Small intestine (tissue), 7 donors: ENCODE data around the gene GALNT14. TPM values are rescaled to one million over a fixed set of nuclear protein-coding genes. Genes with fewer than 3 reads are reported as not detected.

Source experiments
- DNase-seq, 2 donors: peaks; one replicate each; pipeline versions ENCODE4 v3.0.0 to v3.0.0-alpha.2; 2013
- FAIRE-seq: peaks from 2 replicates; lab custom pipeline; 2012; peaks lifted over from hg19 to GRCh38; lab: Jason Lieb, UNC
- H3K27ac ChIP-seq, 3 donors: one replicate each; pipeline ENCODE4 v1.5.1; 2013; ENCODE audit warnings: low read length in 2 of 3, mild to moderate bottlenecking in 2 of 3, control low read depth in 1 of 3, inconsistent platforms in 1 of 3, low read depth in 1 of 3, moderate library complexity in 1 of 3
- H3K27me3 ChIP-seq, 3 donors: one replicate each; pipeline ENCODE4 v1.6.1; 2013; ENCODE audit warnings: low read length in 3 of 3, inconsistent platforms in 1 of 3; ENCODE audit not compliant: control insufficient read depth in 3 of 3, insufficient read depth in 3 of 3
- H3K36me3 ChIP-seq, 3 donors: one replicate each; pipeline ENCODE4 v1.6.1; 2013; ENCODE audit warnings: low read length in 3 of 3, inconsistent platforms in 1 of 3, low read depth in 1 of 3, mild to moderate bottlenecking in 1 of 3, moderate library complexity in 1 of 3; ENCODE audit not compliant: control insufficient read depth in 3 of 3, insufficient read depth in 2 of 3
- H3K4me1 ChIP-seq, 3 donors: one replicate each; pipeline ENCODE4 v1.6.1; 2013; ENCODE audit warnings: low read length in 2 of 3, inconsistent platforms in 1 of 3, low read depth in 1 of 3, mild to moderate bottlenecking in 1 of 3, moderate library complexity in 1 of 3; ENCODE audit not compliant: control insufficient read depth in 3 of 3, insufficient read depth in 2 of 3
- H3K4me3 ChIP-seq, 3 donors: one replicate each; pipeline ENCODE4 v1.5.1; 2013; ENCODE audit warnings: low read length in 3 of 3, control low read depth in 1 of 3, inconsistent platforms in 1 of 3, low read depth in 1 of 3, mild to moderate bottlenecking in 1 of 3, moderate library complexity in 1 of 3
- H3K9me3 ChIP-seq, 2 donors: one replicate each; pipeline ENCODE4 v1.6.1; 2013; ENCODE audit warnings: low read depth in 1 of 2, low read length in 1 of 2; ENCODE audit not compliant: control insufficient read depth in 2 of 2, insufficient read depth in 1 of 2
- WGBS, 3 donors: extraction: QIAGEN DNeasy Blood & Tissue Kit; methylation state at CpG; one replicate each; pipeline ENCODE4 v1.1.7; 2013; 5-methylcytosine and 5-hydroxymethylcytosine counted together
- polyA plus RNA-seq, 4 donors: library from polyadenylated mRNA; stranded (reverse) in 3 of 4; unstranded in 1 of 4; fragments of 200-250 nt in 3 of 4; fragments of 120-200 nt in 1 of 4; gene quantifications; one replicate each; pipeline versions ENCODE4 v1.2.1 to v1.2.3, GENCODE V29; 2013
- donor health status: healthy with polysubstance abuse.
- donor health status: control.
- donor health status: control.
- donor health status: Bipolar disorder and iron deficiency.
- donor health status: healthy.

GALNT14 gene
- polyA plus RNA-seq, 4 donors = 0.24 to 8.2 (median 2.2) TPM; not detected in 1

DNA sequence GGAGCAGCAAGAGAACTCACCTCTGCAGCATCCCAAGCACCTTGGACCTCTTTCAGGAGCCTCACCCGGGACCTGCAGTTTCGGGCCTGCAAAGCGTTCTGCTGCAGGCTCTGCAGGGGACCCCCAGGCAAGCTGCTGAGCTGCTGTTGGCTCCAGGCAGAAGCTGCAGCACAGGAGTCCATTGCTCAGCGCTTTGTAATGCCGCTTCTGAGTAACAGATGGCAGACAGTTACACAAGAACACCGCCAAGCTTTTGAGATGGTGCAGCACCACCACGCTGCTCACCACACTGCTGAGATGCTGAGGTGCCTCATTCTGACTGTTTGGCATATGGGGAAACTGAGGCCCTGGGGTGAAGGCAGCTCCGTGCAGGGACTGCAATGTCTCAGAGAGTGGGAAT is 1.9 kb upstream of the GALNT14 start:
- FAIRE-seq (no peak), DNase-seq (no peak)
- H3K36me3 ChIP-seq = no peaks in the 10 kb centered on the region
- H3K4me1 ChIP-seq = peaks cover 0 to 2% (median 0%) of the 10 kb centered on the region in 3 donors
- peaks cover 0 to 44% (median 8%) of the 10 kb centered on the region in 3 donors for H3K27me3 ChIP-seq
- 90 to 95% (median 92%) methylated on average over 8 of the region's 8 CpGs for WGBS, 3 donors
- no peak overlapping the region for H3K27ac ChIP-seq
- no peaks in the 10 kb centered on the region for H3K9me3 ChIP-seq
- H3K4me3 ChIP-seq = no peak overlapping the region

DNA sequence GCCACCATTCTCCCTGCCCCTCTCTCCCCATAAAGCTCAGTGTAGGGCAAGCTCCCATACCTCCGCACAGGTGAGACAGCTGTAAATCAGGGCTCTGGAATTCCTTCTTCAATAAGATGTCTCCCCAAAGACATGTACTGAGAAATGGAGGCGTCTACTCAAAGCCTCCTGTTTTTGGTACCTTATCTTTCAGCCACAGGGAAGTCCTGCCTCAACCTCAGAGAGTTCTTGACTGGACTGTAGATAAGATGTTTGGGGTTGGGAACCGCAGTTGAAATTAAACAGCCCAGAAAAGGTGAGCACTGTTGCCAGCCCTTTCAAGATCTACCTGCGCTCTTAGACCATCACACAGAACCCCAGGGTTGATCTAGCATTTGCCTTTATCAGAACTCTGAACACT is 1.4 kb upstream of the GALNT14 start:
- Histone ChIP-seq H3K4me3 (no peak overlapping the region), H3K27me3 (peaks cover 0 to 47% (median 8%) of the 10 kb centered on the region in 3 donors), H3K4me1 (peaks cover 0 to 2% (median 0%) of the 10 kb centered on the region in 3 donors), H3K36me3 (no peaks in the 10 kb centered on the region), H3K9me3 (no peaks in the 10 kb centered on the region), H3K27ac (no peak overlapping the region)
- no peak for FAIRE-seq
- DNase-seq = no peak
- WGBS, 3 donors = 88 to 96% (median 92%) methylated on average over 4 of the region's 4 CpGs

DNA sequence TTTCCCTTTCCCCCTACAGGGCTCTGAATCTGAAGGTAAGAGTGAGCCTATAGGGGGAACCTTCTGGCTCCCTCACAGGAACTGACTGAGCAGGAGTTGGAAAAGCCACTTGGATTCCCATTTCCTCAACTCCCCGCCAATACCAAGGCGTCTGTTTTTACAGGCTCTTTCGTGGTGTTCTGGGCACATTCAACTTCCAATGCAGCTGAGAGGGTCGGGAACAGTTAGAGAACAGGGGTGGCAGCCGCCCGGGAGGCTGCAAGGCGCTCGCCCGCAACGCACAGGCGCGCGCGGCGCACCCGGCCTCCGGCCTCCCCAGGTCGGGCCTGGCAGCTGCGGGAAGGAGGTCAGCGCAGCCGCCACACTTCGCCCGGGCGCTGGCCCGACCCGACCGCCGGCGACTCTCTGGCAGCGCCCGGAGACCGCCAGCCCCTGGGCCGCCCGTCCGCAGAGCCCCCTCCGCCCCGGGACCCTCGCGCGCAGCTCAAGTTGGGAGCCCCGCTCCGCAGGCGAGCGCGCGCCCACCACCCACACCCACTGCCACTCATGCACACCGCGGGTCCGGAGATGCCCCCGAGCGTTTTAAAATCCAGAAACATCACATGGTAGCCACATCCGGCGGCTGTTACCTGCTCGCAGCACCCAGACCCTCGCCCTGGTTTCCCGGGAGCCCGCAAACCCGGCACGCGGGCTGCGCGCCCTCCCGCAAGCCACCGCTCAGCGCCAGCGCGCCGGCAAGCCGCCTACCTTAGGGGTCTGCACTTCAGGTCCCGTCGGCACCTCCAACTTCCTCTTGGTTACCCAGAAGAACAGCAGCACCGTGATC is 816 bp downstream of the GALNT14 start:
- peak overlapping the region in 2 of 3 donors; percentile 36 to 50 for H3K4me3 ChIP-seq
- H3K9me3 ChIP-seq = no peaks in the 10 kb centered on the region
- H3K27ac ChIP-seq = no peak overlapping the region
- DNase-seq (peak in 1 of 2 donors; percentile 43), FAIRE-seq (no peak)
- no peaks in the 10 kb centered on the region for H3K36me3 ChIP-seq
- peaks cover 0 to 2% (median 0%) of the 10 kb centered on the region in 3 donors for H3K4me1 ChIP-seq
- peaks cover 0 to 54% (median 8%) of the 10 kb centered on the region in 3 donors for H3K27me3 ChIP-seq
- 1 to 2% (median 1%) methylated on average over 55 to 72 of the region's 72 CpGs for WGBS, 3 donors

DNA sequence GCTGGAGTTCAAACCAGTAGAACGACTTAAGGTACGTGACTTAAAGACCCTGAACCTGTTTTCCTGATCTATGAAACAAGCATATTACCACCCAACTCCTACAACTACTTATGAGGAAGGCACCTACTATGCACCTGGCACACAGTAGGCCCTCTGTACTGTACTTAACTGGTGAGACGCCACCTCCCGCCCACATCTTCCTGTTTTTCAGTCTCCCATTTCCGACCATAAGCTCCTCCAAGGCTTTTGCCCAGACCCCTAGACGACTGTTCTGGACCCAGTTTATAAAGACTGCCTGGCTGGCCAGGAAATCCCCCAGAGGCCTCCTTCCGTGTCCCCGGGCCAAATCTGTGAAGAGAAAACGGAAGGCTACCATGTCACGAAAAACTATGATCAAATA is 1.5 kb downstream of the GALNT14 start:
- Histone ChIP-seq H3K36me3 (no peaks in the 10 kb centered on the region), H3K4me3 (no peak overlapping the region), H3K9me3 (no peaks in the 10 kb centered on the region), H3K4me1 (peaks cover 0 to 2% (median 0%) of the 10 kb centered on the region in 3 donors), H3K27me3 (peaks cover 0 to 54% (median 8%) of the 10 kb centered on the region in 3 donors), H3K27ac (no peak overlapping the region)
- 41 to 54% (median 45%) methylated on average over 10 of the region's 10 CpGs for WGBS, 3 donors
- FAIRE-seq (no peak), DNase-seq (peak in 1 of 2 donors; percentile 2)

DNA sequence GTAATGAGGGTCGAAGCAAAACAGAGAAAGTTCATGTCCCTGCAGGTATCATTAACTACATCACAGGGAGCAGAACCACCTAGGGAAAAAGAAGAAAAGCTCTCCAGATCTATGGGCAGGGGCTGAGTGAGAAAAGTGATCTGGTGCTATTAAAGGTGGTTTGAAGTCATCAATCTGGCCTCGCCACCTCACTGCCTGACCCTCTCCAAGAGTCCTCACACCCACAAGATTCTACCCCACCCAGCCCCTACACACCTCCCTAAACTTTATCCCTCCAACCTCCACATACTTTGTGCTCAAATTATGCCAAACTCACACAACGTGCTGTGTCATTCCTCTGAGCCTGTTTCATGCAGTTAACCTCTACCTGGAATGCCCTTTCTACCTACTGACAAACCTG is 2.2 kb downstream of the GALNT14 start:
- Histone ChIP-seq H3K9me3 (no peaks in the 10 kb centered on the region), H3K4me1 (peaks cover 0 to 2% (median 0%) of the 10 kb centered on the region in 3 donors), H3K27me3 (peaks cover 0 to 54% (median 8%) of the 10 kb centered on the region in 3 donors), H3K36me3 (no peaks in the 10 kb centered on the region), H3K4me3 (no peak overlapping the region), H3K27ac (no peak overlapping the region)
- FAIRE-seq = no peak
- 70 to 79% (median 77%) methylated on average over 3 of the region's 3 CpGs for WGBS, 3 donors
- no peak for DNase-seq

DNA sequence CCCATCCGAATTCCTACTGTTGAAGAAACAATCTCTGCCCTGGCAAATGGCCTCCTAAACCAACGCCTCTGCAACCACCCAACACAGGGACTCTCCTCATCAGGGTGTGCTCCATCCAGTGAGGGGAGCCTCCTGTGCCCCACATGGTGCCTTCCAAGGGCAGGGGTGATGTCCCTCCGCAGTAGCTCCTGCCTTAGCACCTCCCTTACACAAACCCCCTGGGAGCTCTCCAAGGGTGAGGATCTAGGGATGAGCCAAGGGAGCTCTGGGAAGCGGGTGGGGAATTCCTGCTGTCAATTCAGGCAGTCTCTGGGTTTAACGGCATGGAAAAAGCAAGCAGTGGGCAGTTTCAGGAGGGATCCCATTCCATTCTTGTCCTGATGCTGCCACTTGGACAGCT is 3.8 kb downstream of the GALNT14 start:
- no peak overlapping the region for H3K4me3 ChIP-seq
- H3K36me3 ChIP-seq = no peaks in the 10 kb centered on the region
- DNase-seq (no peak), FAIRE-seq (no peak)
- no peak overlapping the region for H3K27ac ChIP-seq
- WGBS, 3 donors = 81 to 91% (median 90%) methylated on average over 5 of the region's 5 CpGs
- H3K9me3 ChIP-seq = no peaks in the 10 kb centered on the region
- H3K27me3 ChIP-seq = peaks cover 0 to 45% (median 8%) of the 10 kb centered on the region in 3 donors
- H3K4me1 ChIP-seq = peaks cover 0 to 2% (median 0%) of the 10 kb centered on the region in 3 donors

DNA sequence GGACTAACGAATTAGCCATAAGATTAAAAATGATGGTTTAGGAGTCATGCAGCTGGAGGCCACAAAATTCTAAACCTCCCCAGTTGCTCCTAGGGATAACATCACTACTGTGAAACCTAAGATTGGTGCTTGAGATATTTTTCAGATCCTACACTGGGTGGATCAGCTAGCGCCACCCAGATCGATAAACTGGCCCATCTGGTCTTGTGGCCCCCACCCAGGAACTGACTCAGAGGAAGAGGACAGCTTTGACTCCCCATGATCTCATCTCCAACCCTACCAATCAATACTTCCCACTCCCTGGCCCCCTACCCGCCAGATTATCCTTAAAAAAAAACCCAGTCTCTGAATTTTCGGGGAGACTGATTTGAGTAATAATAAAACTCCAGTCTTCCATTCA is 5.5 kb downstream of the GALNT14 start:
- WGBS, 3 donors = 89 to 92% (median 90%) methylated on average over 5 of the region's 5 CpGs
- no peak overlapping the region for H3K27ac ChIP-seq
- no peak overlapping the region for H3K4me3 ChIP-seq
- H3K36me3 ChIP-seq = no peaks in the 10 kb centered on the region
- no peak for DNase-seq
- H3K9me3 ChIP-seq = no peaks in the 10 kb centered on the region
- peaks cover 0 to 2% (median 0%) of the 10 kb centered on the region in 3 donors for H3K4me1 ChIP-seq
- H3K27me3 ChIP-seq = peaks cover 0 to 32% (median 5%) of the 10 kb centered on the region in 3 donors
- FAIRE-seq = no peak

DNA sequence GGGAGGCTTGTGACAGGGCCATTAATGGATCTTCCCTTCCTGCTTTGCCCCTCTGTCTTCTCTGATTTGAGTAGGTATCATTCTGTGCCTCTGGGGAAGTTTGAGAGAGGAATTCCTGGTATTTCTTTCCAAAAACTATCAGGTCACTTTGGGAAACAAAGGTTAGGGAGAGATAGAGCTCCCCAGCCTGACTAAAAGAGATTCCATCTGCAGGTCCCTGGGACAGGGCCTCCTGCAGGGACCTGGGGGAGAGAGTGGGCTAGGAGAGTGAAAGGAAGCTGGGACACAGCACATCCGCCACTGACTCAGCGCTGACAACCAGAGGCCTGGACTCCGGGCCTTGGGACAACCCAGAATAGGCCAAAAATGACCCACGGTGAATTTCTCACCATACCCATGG is 6.4 kb downstream of the GALNT14 start:
- peaks cover 0 to 26% (median 5%) of the 10 kb centered on the region in 3 donors for H3K27me3 ChIP-seq
- no peaks in the 10 kb centered on the region for H3K4me1 ChIP-seq
- WGBS, 3 donors = 63 to 79% (median 70%) methylated on average over 4 of the region's 4 CpGs
- no peak for FAIRE-seq
- H3K4me3 ChIP-seq = no peak overlapping the region
- H3K27ac ChIP-seq = no peak overlapping the region
- no peaks in the 10 kb centered on the region for H3K36me3 ChIP-seq
- no peaks in the 10 kb centered on the region for H3K9me3 ChIP-seq
- no peak for DNase-seq
